HG03095 (cell line): ENCODE data around the gene SP100.
"Not testable (repeated sequence)": the region's sequence is repeated elsewhere in the genome, so short reads cannot be mapped to it uniquely, and the experiment has no call there.

ENCODE experiments used
- ATAC-seq: cut with Tn5 transposase; IDR thresholded peaks from one replicate; pipeline ENCODE4 v1.9.1; 2021; ENCODE audit warnings: moderate library complexity; ENCODE audit not compliant: unreplicated experiment

SP100 gene

GRCh38 chr2:230457073-230457768 lies 41.2 kb downstream of the SP100 start:
- no peak for ATAC-seq

GRCh38 chr2:230457793-230458192 lies 41.8 kb downstream of the SP100 start:
- ATAC-seq, result no peak

GRCh38 chr2:230459216-230459615 lies 43.2 kb downstream of the SP100 start:
- ATAC-seq, result no peak

GRCh38 chr2:230471074-230471473 lies 55.1 kb downstream of the SP100 start:
- peak; percentile 78 for ATAC-seq

GRCh38 chr2:230472621-230473018 lies 56.6 kb downstream of the SP100 start:
- ATAC-seq, result no peak

GRCh38 chr2:230473378-230473777 lies 57.4 kb downstream of the SP100 start:
- no peak for ATAC-seq

- ATAC-seq, result no peak
Measured at GRCh38 chr2:230475143-230475542, 59.1 kb downstream of the SP100 start.

GRCh38 chr2:230485801-230486341 lies 69.9 kb downstream of the SP100 start:
- ATAC-seq, result no peak

- ATAC-seq, result not testable (repeated sequence)
Measured at GRCh38 chr2:230491219-230491618, 75.2 kb downstream of the SP100 start.

GRCh38 chr2:230492107-230492506 lies 76.1 kb downstream of the SP100 start:
- no peak for ATAC-seq

- ATAC-seq, result no peak
Measured at GRCh38 chr2:230494980-230495379, 79.0 kb downstream of the SP100 start.

GRCh38 chr2:230496891-230497290 lies 80.9 kb downstream of the SP100 start:
- no peak for ATAC-seq

GRCh38 chr2:230498506-230499107 lies 82.6 kb downstream of the SP100 start:
- no peak for ATAC-seq

GRCh38 chr2:230502593-230502992 lies 86.6 kb downstream of the SP100 start:
- ATAC-seq, result no peak

- no peak for ATAC-seq
Measured at GRCh38 chr2:230503798-230504197, 87.8 kb downstream of the SP100 start.

- ATAC-seq, result peak; percentile 82
Measured at GRCh38 chr2:230505162-230505561, 89.2 kb downstream of the SP100 start.

GRCh38 chr2:230512955-230513748 lies 97.2 kb downstream of the SP100 start:
- no peak for ATAC-seq

GRCh38 chr2:230520061-230520874 lies 104.3 kb downstream of the SP100 start:
- ATAC-seq, result no peak

- ATAC-seq, result no peak
Measured at GRCh38 chr2:230520875-230521155, 104.8 kb downstream of the SP100 start.

GRCh38 chr2:230521386-230521785 lies 105.4 kb downstream of the SP100 start:
- no peak for ATAC-seq

GRCh38 chr2:230525682-230526081 lies 109.7 kb downstream of the SP100 start:
- no peak for ATAC-seq
